Neuron (in vitro differentiated cells): ENCODE data around the gene LRP1B.

Experiments used
- H2AFZ ChIP-seq: one replicate; pipeline ENCODE4 v1.6.1; 2013; ENCODE audit warnings: low read depth, mild to moderate bottlenecking, inconsistent platforms, low read length, moderate library complexity
- H3K27me3 ChIP-seq: one replicate; pipeline ENCODE4 v1.6.1; 2013; ENCODE audit warnings: low read length; ENCODE audit not compliant: insufficient read depth
- H3K36me3 ChIP-seq: one replicate; pipeline ENCODE4 v1.6.1; 2013; ENCODE audit warnings: low read length; ENCODE audit not compliant: insufficient read depth
- H3K4me1 ChIP-seq: one replicate; pipeline ENCODE4 v1.6.1; 2013; ENCODE audit warnings: low read length; ENCODE audit not compliant: insufficient read depth
- H3K4me3 ChIP-seq: 2 replicates; pipeline ENCODE4 v1.5.1; 2013; ENCODE audit warnings: mild to moderate bottlenecking, low read length, moderate library complexity
- H3K9me3 ChIP-seq: one replicate; pipeline ENCODE4 v1.6.1; 2013; ENCODE audit warnings: low read length

LRP1B gene

GRCh38 chr2:141611176-141611571, 519.6 kb downstream of the LRP1B start:
- Histone ChIP-seq H3K27me3 (no peaks in the 10 kb centered on the region), H3K4me1 (peaks cover 12% of the 10 kb centered on the region), H2AFZ (peak overlapping the region; percentile 22), H3K36me3 (no peaks in the 10 kb centered on the region), H3K9me3 (no peaks in the 10 kb centered on the region), H3K4me3 (no peak overlapping the region)

GRCh38 chr2:141610564-141611175, 520.1 kb downstream of the LRP1B start:
- H3K27me3 ChIP-seq = no peaks in the 10 kb centered on the region
- H3K9me3 ChIP-seq = no peaks in the 10 kb centered on the region
- peaks cover 12% of the 10 kb centered on the region for H3K4me1 ChIP-seq
- no peak overlapping the region for H3K4me3 ChIP-seq
- peak overlapping the region; percentile 22 for H2AFZ ChIP-seq
- no peaks in the 10 kb centered on the region for H3K36me3 ChIP-seq

GRCh38 chr2:141605163-141605562, 525.7 kb downstream of the LRP1B start:
- Histone ChIP-seq H3K27me3 (no peaks in the 10 kb centered on the region), H3K36me3 (no peaks in the 10 kb centered on the region), H3K4me3 (no peak overlapping the region), H3K9me3 (no peaks in the 10 kb centered on the region), H2AFZ (no peak overlapping the region), H3K4me1 (no peaks in the 10 kb centered on the region)

GRCh38 chr2:141601511-141602152, 529.2 kb downstream of the LRP1B start:
- Histone ChIP-seq H2AFZ (no peak overlapping the region), H3K27me3 (no peaks in the 10 kb centered on the region), H3K9me3 (no peaks in the 10 kb centered on the region), H3K4me1 (no peaks in the 10 kb centered on the region), H3K36me3 (no peaks in the 10 kb centered on the region), H3K4me3 (no peak overlapping the region)

- Histone ChIP-seq H3K9me3 (no peaks in the 10 kb centered on the region), H3K4me1 (no peaks in the 10 kb centered on the region), H2AFZ (no peak overlapping the region), H3K4me3 (no peak overlapping the region), H3K27me3 (no peaks in the 10 kb centered on the region), H3K36me3 (no peaks in the 10 kb centered on the region)
Measured at GRCh38 chr2:141599721-141600120, 531.1 kb downstream of the LRP1B start.

- no peak overlapping the region for H3K4me3 ChIP-seq
- no peaks in the 10 kb centered on the region for H3K36me3 ChIP-seq
- H3K27me3 ChIP-seq = no peaks in the 10 kb centered on the region
- H3K9me3 ChIP-seq = no peaks in the 10 kb centered on the region
- no peaks in the 10 kb centered on the region for H3K4me1 ChIP-seq
- no peak overlapping the region for H2AFZ ChIP-seq
Measured at GRCh38 chr2:141598982-141599381, 531.8 kb downstream of the LRP1B start.

GRCh38 chr2:141595316-141595920, 535.4 kb downstream of the LRP1B start:
- Histone ChIP-seq H3K4me3 (no peak overlapping the region), H3K9me3 (no peaks in the 10 kb centered on the region), H3K27me3 (no peaks in the 10 kb centered on the region), H2AFZ (no peak overlapping the region), H3K36me3 (no peaks in the 10 kb centered on the region), H3K4me1 (no peaks in the 10 kb centered on the region)

- no peaks in the 10 kb centered on the region for H3K36me3 ChIP-seq
- no peak overlapping the region for H3K4me3 ChIP-seq
- H2AFZ ChIP-seq = no peak overlapping the region
- H3K9me3 ChIP-seq = no peaks in the 10 kb centered on the region
- no peaks in the 10 kb centered on the region for H3K4me1 ChIP-seq
- H3K27me3 ChIP-seq = no peaks in the 10 kb centered on the region
Measured at GRCh38 chr2:141591787-141592186, 539.0 kb downstream of the LRP1B start.

- no peak overlapping the region for H3K4me3 ChIP-seq
- no peaks in the 10 kb centered on the region for H3K36me3 ChIP-seq
- no peaks in the 10 kb centered on the region for H3K4me1 ChIP-seq
- H3K27me3 ChIP-seq = no peaks in the 10 kb centered on the region
- H2AFZ ChIP-seq = no peak overlapping the region
- H3K9me3 ChIP-seq = no peaks in the 10 kb centered on the region
Measured at GRCh38 chr2:141590620-141591019, 540.2 kb downstream of the LRP1B start.

- H3K4me3 ChIP-seq = no peak overlapping the region
- no peaks in the 10 kb centered on the region for H3K4me1 ChIP-seq
- no peak overlapping the region for H2AFZ ChIP-seq
- no peaks in the 10 kb centered on the region for H3K36me3 ChIP-seq
- H3K27me3 ChIP-seq = no peaks in the 10 kb centered on the region
- no peaks in the 10 kb centered on the region for H3K9me3 ChIP-seq
Measured at GRCh38 chr2:141589314-141589713, 541.5 kb downstream of the LRP1B start.

GRCh38 chr2:141586985-141587384, 543.8 kb downstream of the LRP1B start:
- H3K36me3 ChIP-seq = no peaks in the 10 kb centered on the region
- no peaks in the 10 kb centered on the region for H3K9me3 ChIP-seq
- H2AFZ ChIP-seq = no peak overlapping the region
- no peak overlapping the region for H3K4me3 ChIP-seq
- H3K4me1 ChIP-seq = peaks cover 3% of the 10 kb centered on the region
- no peaks in the 10 kb centered on the region for H3K27me3 ChIP-seq

GRCh38 chr2:141582213-141582612, 548.6 kb downstream of the LRP1B start:
- H3K36me3 ChIP-seq = no peaks in the 10 kb centered on the region
- no peaks in the 10 kb centered on the region for H3K27me3 ChIP-seq
- H3K4me1 ChIP-seq = peaks cover 11% of the 10 kb centered on the region
- H2AFZ ChIP-seq = no peak overlapping the region
- no peak overlapping the region for H3K4me3 ChIP-seq
- H3K9me3 ChIP-seq = no peaks in the 10 kb centered on the region

- Histone ChIP-seq H3K4me3 (no peak overlapping the region), H3K9me3 (no peaks in the 10 kb centered on the region), H2AFZ (no peak overlapping the region), H3K27me3 (no peaks in the 10 kb centered on the region), H3K4me1 (peaks cover 11% of the 10 kb centered on the region), H3K36me3 (no peaks in the 10 kb centered on the region)
Measured at GRCh38 chr2:141579071-141579470, 551.7 kb downstream of the LRP1B start.
